Measurements from ENCODE around the gene APBB3. TPM values are rescaled to one million over a fixed set of nuclear protein-coding genes. Genes with fewer than 3 reads are reported as not detected.

Gene APBB3
- polyA plus RNA-seq, 1 donor from 2014 or later: 131 TPM

GRCh38 chr5:140575309-140575708, 10.9 kb upstream of the APBB3 start:
- no peak overlapping the region for H3K9ac ChIP-seq (ENCODE audit: low read length)
- no peak overlapping the region for H3K4me3 ChIP-seq (ENCODE audit: low read length)
- no peak overlapping the region for H3K27ac ChIP-seq (ENCODE audit: low read length)
- H3K79me2 ChIP-seq (replicated peaks; ENCODE audit: insufficient read depth, low read length): no peaks in the 10 kb centered on the region
- H2AFZ ChIP-seq (ENCODE audit: low read depth, low read length): no peak overlapping the region
- no peak overlapping the region for H3K4me2 ChIP-seq (ENCODE audit: low read length)
- no peaks in the 10 kb centered on the region for H3K9me2 ChIP-seq (ENCODE audit: insufficient read depth, low read length)
- no peaks in the 10 kb centered on the region for H3K36me3 ChIP-seq (ENCODE audit: insufficient read depth, low read length)
- H3K9me3 ChIP-seq (ENCODE audit: low read length): no peaks in the 10 kb centered on the region
- H3F3A ChIP-seq (ENCODE audit: insufficient read depth, low read length, poor library complexity, severe bottlenecking): no peaks in the 10 kb centered on the region
- no peaks in the 10 kb centered on the region for H4K20me1 ChIP-seq (ENCODE audit: insufficient read depth)
- TF ChIP-seq CTCF (IDR thresholded peaks at IDR 0.05; ENCODE audit: poor library complexity, severe bottlenecking) (no peak), SMC3 (conservative IDR thresholded peaks at IDR 0.05; ENCODE audit: poor library complexity) (no peak), POLR2AphosphoS5 (IDR thresholded peaks at IDR 0.05) (no peak), EZH2 (IDR thresholded peaks at IDR 0.05; ENCODE audit: borderline replicate concordance, insufficient read depth, low read length, poor library complexity, severe bottlenecking) (no peak), TAF1 (IDR thresholded peaks at IDR 0.05; ENCODE audit: low read depth) (no peak), RAD21 (conservative IDR thresholded peaks at IDR 0.05) (no peak), MXI1 (conservative IDR thresholded peaks at IDR 0.05; ENCODE audit: poor library complexity, severe bottlenecking) (no peak), REST (IDR thresholded peaks at IDR 0.05; ENCODE audit: borderline replicate concordance) (no peak), EP300 (conservative IDR thresholded peaks at IDR 0.05; ENCODE audit: poor library complexity, severe bottlenecking) (no peak)
- H3K27me3 ChIP-seq (ENCODE audit: insufficient read depth, low read depth, low read length): no peaks in the 10 kb centered on the region

GRCh38 chr5:140574165-140574564, 9.8 kb upstream of the APBB3 start:
- Histone ChIP-seq H3K36me3 (ENCODE audit: insufficient read depth, low read length) (no peaks in the 10 kb centered on the region), H3K27ac (ENCODE audit: low read length) (no peak overlapping the region), H3K9ac (ENCODE audit: low read length) (no peak overlapping the region), H4K20me1 (ENCODE audit: insufficient read depth) (no peaks in the 10 kb centered on the region), H3K4me3 (ENCODE audit: low read length) (no peak overlapping the region), H2AFZ (ENCODE audit: low read depth, low read length) (no peak overlapping the region), H3K79me2 (replicated peaks; ENCODE audit: insufficient read depth, low read length) (no peaks in the 10 kb centered on the region), H3K27me3 (ENCODE audit: insufficient read depth, low read depth, low read length) (no peaks in the 10 kb centered on the region), H3F3A (ENCODE audit: insufficient read depth, low read length, poor library complexity, severe bottlenecking) (no peaks in the 10 kb centered on the region), H3K9me3 (ENCODE audit: low read length) (no peaks in the 10 kb centered on the region), H3K9me2 (ENCODE audit: insufficient read depth, low read length) (no peaks in the 10 kb centered on the region), H3K4me2 (ENCODE audit: low read length) (no peak overlapping the region)
- no peak for TF ChIP-seq POLR2AphosphoS5 (IDR thresholded peaks at IDR 0.05)

- Histone ChIP-seq H3K9me3 (ENCODE audit: low read length) (no peaks in the 10 kb centered on the region), H3K27me3 (ENCODE audit: insufficient read depth, low read depth, low read length) (no peaks in the 10 kb centered on the region), H3K27ac (ENCODE audit: low read length) (no peak overlapping the region), H3K9me2 (ENCODE audit: insufficient read depth, low read length) (no peaks in the 10 kb centered on the region), H2AFZ (ENCODE audit: low read depth, low read length) (no peak overlapping the region), H3K36me3 (ENCODE audit: insufficient read depth, low read length) (no peaks in the 10 kb centered on the region), H3K79me2 (replicated peaks; ENCODE audit: insufficient read depth, low read length) (no peaks in the 10 kb centered on the region), H3F3A (ENCODE audit: insufficient read depth, low read length, poor library complexity, severe bottlenecking) (no peaks in the 10 kb centered on the region), H3K4me3 (ENCODE audit: low read length) (no peak overlapping the region), H3K4me2 (ENCODE audit: low read length) (no peak overlapping the region), H3K9ac (ENCODE audit: low read length) (no peak overlapping the region), H4K20me1 (ENCODE audit: insufficient read depth) (no peaks in the 10 kb centered on the region)
- TF ChIP-seq SMC3 (conservative IDR thresholded peaks at IDR 0.05; ENCODE audit: poor library complexity) (no peak), EP300 (conservative IDR thresholded peaks at IDR 0.05; ENCODE audit: poor library complexity, severe bottlenecking) (no peak), CTCF (IDR thresholded peaks at IDR 0.05; ENCODE audit: poor library complexity, severe bottlenecking) (no peak), EZH2 (IDR thresholded peaks at IDR 0.05; ENCODE audit: borderline replicate concordance, insufficient read depth, low read length, poor library complexity, severe bottlenecking) (no peak), MXI1 (conservative IDR thresholded peaks at IDR 0.05; ENCODE audit: poor library complexity, severe bottlenecking) (no peak), TAF1 (IDR thresholded peaks at IDR 0.05; ENCODE audit: low read depth) (no peak), POLR2AphosphoS5 (IDR thresholded peaks at IDR 0.05) (no peak), RAD21 (conservative IDR thresholded peaks at IDR 0.05) (no peak), REST (IDR thresholded peaks at IDR 0.05; ENCODE audit: borderline replicate concordance) (no peak)
Observed at GRCh38 chr5:140573683-140574082, 9.3 kb upstream of the APBB3 start.

Measured in neural cell (in vitro differentiated cells).